Hepatocyte (in vitro differentiated cells): ENCODE measurements around the gene ATP9B. TPM values are rescaled to one million over a fixed set of nuclear protein-coding genes. Genes with fewer than 3 reads are reported as not detected.

ENCODE experiments used
- DNase-seq: peaks from one replicate; pipeline ENCODE4 v3.0.0-alpha.2; 2016; ENCODE audit warnings: low spot score
- H2AFZ ChIP-seq: fragments of 200-600 bp; sonication (generic); 2 replicates; pipeline ENCODE4 v1.6.0; 2016; ENCODE audit warnings: antibody characterized with exemption, mild to moderate bottlenecking
- H3K27ac ChIP-seq: fragments of 200-600 bp; sonication (generic); 2 replicates; pipeline ENCODE4 v1.5.1; 2016; ENCODE audit warnings: mild to moderate bottlenecking
- H3K27me3 ChIP-seq: fragments of 200-600 bp; sonication (generic); 2 replicates; pipeline ENCODE4 v1.6.1; 2016
- H3K36me3 ChIP-seq: fragments of 200-600 bp; sonication (generic); replicated peaks from 2 replicates; pipeline ENCODE4 v1.5.1; 2016; ENCODE audit warnings: low read depth; ENCODE audit not compliant: insufficient read depth
- H3K4me1 ChIP-seq: fragments of 200-600 bp; sonication (generic); 2 replicates; pipeline ENCODE4 v1.5.1; 2016; ENCODE audit warnings: mild to moderate bottlenecking, moderate library complexity; ENCODE audit not compliant: insufficient read depth
- H3K4me2 ChIP-seq: fragments of 200-600 bp; sonication (generic); 2 replicates; pipeline ENCODE4 v1.6.0; 2016
- H3K4me3 ChIP-seq: fragments of 200-600 bp; sonication (generic); 2 replicates; pipeline ENCODE4 v1.5.1; 2016; ENCODE audit warnings: mild to moderate bottlenecking
- H3K79me2 ChIP-seq: fragments of 200-600 bp; sonication (generic); 2 replicates; pipeline ENCODE4 v1.6.0; 2017; ENCODE audit warnings: mild to moderate bottlenecking
- H3K9me2 ChIP-seq: fragments of 200-600 bp; sonication (generic); replicated peaks from 2 replicates; pipeline ENCODE4 v1.6.0; 2017; ENCODE audit warnings: mild to moderate bottlenecking; ENCODE audit not compliant: insufficient read depth
- H3K9me3 ChIP-seq: fragments of 200-600 bp; sonication (generic); 2 replicates; pipeline ENCODE4 v1.5.1; 2016; ENCODE audit warnings: low read depth, mild to moderate bottlenecking
- H4K20me1 ChIP-seq: fragments of 200-600 bp; sonication (generic); 2 replicates; pipeline ENCODE4 v1.6.0; 2016; ENCODE audit warnings: mild to moderate bottlenecking; ENCODE audit not compliant: insufficient read depth, poor library complexity, severe bottlenecking
- EZH2 ChIP-seq: fragments of 200-600 bp; sonication (generic); IDR thresholded peaks from 2 replicates; pipeline ENCODE4 v1.6.1; 2016; ENCODE audit warnings: antibody characterized with exemption, mild to moderate bottlenecking, borderline replicate concordance
- EZH2phosphoT487 ChIP-seq: fragments of 200-600 bp; sonication (generic); IDR thresholded peaks from one replicate; pipeline ENCODE4 v1.6.1; 2018; ENCODE audit warnings: antibody characterized with exemption, mild to moderate bottlenecking, low read depth, moderate library complexity; ENCODE audit not compliant: unreplicated experiment, severe bottlenecking
- WGBS: methylation state at CpG from one replicate; pipeline ENCODE4 v1.1.6; 2016; ENCODE audit warnings: low lambda C conversion rate; ENCODE audit errors: missing lambda C conversion rate; 5-methylcytosine and 5-hydroxymethylcytosine counted together
- polyA plus RNA-seq: library from polyadenylated mRNA; unstranded; fragments of >200 nt; fragmentation: Nextera tagmentation; extraction: Ambion mirVana; gene quantifications from 2 replicates; pipeline ENCODE4 v1.2.1, GENCODE V29; 2016
- total RNA-seq: library from RNA; depleted of rRNA; stranded (reverse); fragments of >200 nt; gene quantifications from 2 replicates; pipeline ENCODE4 v1.2.3, GENCODE V29; 2014
- TF ChIP-seq, protein P1 (sequence below): fragments of 200-600 bp; sonication (generic); IDR thresholded peaks from 2 replicates; pipeline ENCODE4 v1.5.1; 2016; ENCODE audit warnings: antibody characterized with exemption, mild to moderate bottlenecking; ENCODE audit not compliant: poor library complexity

Gene ATP9B
- total and polyA plus RNA-seq, 2 experiments from 2014 or later = 14.6 to 23.8 TPM

DNA sequence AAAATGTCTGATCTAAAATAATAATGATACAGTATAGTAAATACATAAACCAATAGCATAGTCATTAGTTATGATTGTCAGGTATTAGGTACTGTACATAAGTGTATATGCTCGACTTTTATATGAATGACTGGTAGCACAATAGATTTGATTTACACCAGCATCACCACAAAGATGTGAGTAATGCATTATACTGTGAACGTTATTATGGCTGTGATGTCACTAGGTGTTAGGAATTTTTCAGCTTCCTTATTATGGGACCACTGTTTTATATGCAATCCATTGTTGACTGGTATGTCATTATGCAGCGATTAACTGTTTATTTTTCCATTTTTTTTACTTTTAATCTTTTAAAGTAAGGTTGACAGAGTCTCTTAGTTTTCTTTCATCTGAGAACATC, 23.7 kb downstream of the ATP9B start:
- Histone ChIP-seq H3K27ac (no peak overlapping the region), H3K9me2 (no peaks in the 10 kb centered on the region), H3K4me1 (peaks cover 4% of the 10 kb centered on the region), H3K4me3 (no peak overlapping the region), H3K9me3 (no peaks in the 10 kb centered on the region), H3K79me2 (peaks cover 82% of the 10 kb centered on the region), H3K36me3 (no peaks in the 10 kb centered on the region), H3K27me3 (no peaks in the 10 kb centered on the region), H2AFZ (no peak overlapping the region), H3K4me2 (no peak overlapping the region), H4K20me1 (peaks cover 10% of the 10 kb centered on the region)
- TF ChIP-seq, protein P1, sequence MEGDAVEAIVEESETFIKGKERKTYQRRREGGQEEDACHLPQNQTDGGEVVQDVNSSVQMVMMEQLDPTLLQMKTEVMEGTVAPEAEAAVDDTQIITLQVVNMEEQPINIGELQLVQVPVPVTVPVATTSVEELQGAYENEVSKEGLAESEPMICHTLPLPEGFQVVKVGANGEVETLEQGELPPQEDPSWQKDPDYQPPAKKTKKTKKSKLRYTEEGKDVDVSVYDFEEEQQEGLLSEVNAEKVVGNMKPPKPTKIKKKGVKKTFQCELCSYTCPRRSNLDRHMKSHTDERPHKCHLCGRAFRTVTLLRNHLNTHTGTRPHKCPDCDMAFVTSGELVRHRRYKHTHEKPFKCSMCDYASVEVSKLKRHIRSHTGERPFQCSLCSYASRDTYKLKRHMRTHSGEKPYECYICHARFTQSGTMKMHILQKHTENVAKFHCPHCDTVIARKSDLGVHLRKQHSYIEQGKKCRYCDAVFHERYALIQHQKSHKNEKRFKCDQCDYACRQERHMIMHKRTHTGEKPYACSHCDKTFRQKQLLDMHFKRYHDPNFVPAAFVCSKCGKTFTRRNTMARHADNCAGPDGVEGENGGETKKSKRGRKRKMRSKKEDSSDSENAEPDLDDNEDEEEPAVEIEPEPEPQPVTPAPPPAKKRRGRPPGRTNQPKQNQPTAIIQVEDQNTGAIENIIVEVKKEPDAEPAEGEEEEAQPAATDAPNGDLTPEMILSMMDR = no peak
- DNase-seq = no peak
- 83% methylated on average over 3 of the region's 3 CpGs for WGBS

DNA sequence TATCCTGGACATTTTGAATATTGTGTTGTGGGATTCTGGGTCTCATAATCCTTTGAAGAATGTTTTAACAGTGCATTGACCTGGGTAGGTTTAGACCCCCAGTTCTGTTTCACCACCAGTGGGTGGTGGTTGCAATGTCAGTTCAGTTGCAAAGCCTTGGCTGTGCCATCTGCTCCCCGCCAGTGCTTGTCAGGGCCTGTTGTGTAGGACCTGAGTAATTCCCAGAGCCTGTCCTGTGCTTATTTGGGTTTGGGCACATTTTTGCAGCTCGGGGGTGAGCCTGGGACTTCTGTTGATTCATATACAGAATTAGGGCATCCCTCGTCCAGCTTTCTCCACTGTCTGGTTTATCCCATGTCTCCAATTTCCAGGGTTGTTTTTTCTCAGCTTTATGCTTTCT, 24.8 kb downstream of the ATP9B start:
- Histone ChIP-seq H3K79me2 (peaks cover 74% of the 10 kb centered on the region), H3K27me3 (no peaks in the 10 kb centered on the region), H4K20me1 (peaks cover 10% of the 10 kb centered on the region), H3K9me3 (no peaks in the 10 kb centered on the region), H3K27ac (no peak overlapping the region), H3K4me3 (no peak overlapping the region), H2AFZ (no peak overlapping the region), H3K9me2 (no peaks in the 10 kb centered on the region), H3K36me3 (no peaks in the 10 kb centered on the region), H3K4me2 (no peak overlapping the region), H3K4me1 (peaks cover 4% of the 10 kb centered on the region)
- TF ChIP-seq EZH2 (no peak), EZH2phosphoT487 (no peak)
- TF ChIP-seq, protein P1 = no peak
- DNase-seq = no peak
- WGBS = 94% methylated on average over 3 of the region's 3 CpGs

DNA sequence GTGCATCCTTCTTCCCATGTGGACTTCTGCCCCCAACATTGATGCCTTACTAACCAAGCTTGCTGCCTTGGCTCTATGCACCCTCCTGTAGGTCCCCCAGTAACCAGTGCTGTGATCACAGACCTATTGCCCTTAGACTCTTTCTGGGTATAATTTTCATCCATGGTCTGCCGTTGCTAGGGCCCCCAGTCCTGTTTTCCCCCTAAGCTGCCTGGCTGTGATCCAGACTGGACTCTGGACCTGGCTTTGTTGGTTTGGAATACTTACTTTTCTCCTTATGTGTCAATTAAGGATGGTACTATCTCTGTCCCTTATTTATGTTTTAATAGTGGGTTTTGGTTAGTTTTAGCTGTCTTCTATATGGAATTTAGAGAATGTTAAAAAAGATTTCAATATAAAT, 26.0 kb downstream of the ATP9B start:
- H3K9me2 ChIP-seq = no peaks in the 10 kb centered on the region
- H4K20me1 ChIP-seq = peaks cover 10% of the 10 kb centered on the region
- WGBS = 65% methylated on average over 1 of the region's 1 CpG
- no peak overlapping the region for H3K27ac ChIP-seq
- DNase-seq = no peak
- H3K9me3 ChIP-seq = no peaks in the 10 kb centered on the region
- no peak overlapping the region for H3K4me3 ChIP-seq
- no peaks in the 10 kb centered on the region for H3K36me3 ChIP-seq
- no peak overlapping the region for H2AFZ ChIP-seq
- H3K4me2 ChIP-seq = no peak overlapping the region
- peaks cover 4% of the 10 kb centered on the region for H3K4me1 ChIP-seq
- H3K27me3 ChIP-seq = no peaks in the 10 kb centered on the region
- peaks cover 67% of the 10 kb centered on the region for H3K79me2 ChIP-seq
- TF ChIP-seq EZH2phosphoT487 = no peak
- TF ChIP-seq, protein P1 = no peak
- no peak for TF ChIP-seq EZH2

DNA sequence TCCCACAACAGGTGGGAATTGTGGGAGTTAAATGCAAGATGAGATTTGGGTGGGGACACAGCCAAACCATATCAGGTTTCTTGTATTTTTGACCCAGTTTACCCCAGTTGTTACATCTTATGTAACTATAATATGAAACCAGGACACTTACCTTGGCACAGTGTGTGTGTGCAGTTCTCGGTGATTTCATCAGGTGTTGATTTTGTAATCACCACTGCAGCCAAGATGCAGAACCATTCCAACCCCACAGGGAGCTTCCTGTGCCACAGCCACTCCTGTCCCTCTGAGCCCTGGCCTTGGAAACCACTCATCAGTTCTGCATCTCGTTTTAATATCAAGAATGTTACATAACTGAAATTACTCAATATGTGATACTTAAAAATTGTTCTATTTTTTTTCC, 31.8 kb downstream of the ATP9B start:
- H3K27ac ChIP-seq = no peak overlapping the region
- H3K4me2 ChIP-seq = no peak overlapping the region
- H4K20me1 ChIP-seq = peaks cover 3% of the 10 kb centered on the region
- WGBS = 97% methylated on average over 2 of the region's 2 CpGs
- TF ChIP-seq EZH2phosphoT487 (no peak), EZH2 (no peak)
- TF ChIP-seq, protein P1 = no peak
- no peak for DNase-seq
- H3K9me3 ChIP-seq = no peaks in the 10 kb centered on the region
- H3K9me2 ChIP-seq = no peaks in the 10 kb centered on the region
- H3K79me2 ChIP-seq = peaks cover 51% of the 10 kb centered on the region
- H3K36me3 ChIP-seq = no peaks in the 10 kb centered on the region
- no peak overlapping the region for H2AFZ ChIP-seq
- H3K4me1 ChIP-seq = no peaks in the 10 kb centered on the region
- no peaks in the 10 kb centered on the region for H3K27me3 ChIP-seq
- no peak overlapping the region for H3K4me3 ChIP-seq
